ENCODE data around the gene NXF3.

The NXF3 gene

GRCh38 chrX:103101299-103102042 is 8.5 kb upstream of the NXF3 start:
- DNase-seq (ENCODE audit: low read depth, low spot score), result peak; percentile 48
- Histone ChIP-seq H3K4me3 (peak overlapping the region; percentile 28), H3K9me3 (ENCODE audit: low read depth, low read length) (no peaks in the 10 kb centered on the region), H3K27ac (peak overlapping the region; percentile 90), H3K9ac (ENCODE audit: insufficient read length) (no peak overlapping the region), H3K36me3 (ENCODE audit: insufficient read depth, low read length) (no peaks in the 10 kb centered on the region)
- TF ChIP-seq FOXP2 (optimal IDR thresholded peaks at IDR 0.05; ENCODE audit: control extremely low read depth, extremely low read length, insufficient read depth) (no peak), POLR2AphosphoS5 (IDR thresholded peaks at IDR 0.05; ENCODE audit: borderline replicate concordance, low read depth, low read length) (no peak), EZH2 (IDR thresholded peaks at IDR 0.05) (no peak)

GRCh38 chrX:103100484-103100883 is 7.5 kb upstream of the NXF3 start:
- Histone ChIP-seq H3K4me3 (peak overlapping the region; percentile 52; the same call in 1 of the 2 replicates), H3K27ac (peak overlapping the region; percentile 90), H3K36me3 (ENCODE audit: insufficient read depth, low read length) (no peaks in the 10 kb centered on the region), H3K9me3 (ENCODE audit: low read depth, low read length) (no peaks in the 10 kb centered on the region), H3K9ac (ENCODE audit: insufficient read length) (no peak overlapping the region)
- no peak for TF ChIP-seq FOXP2 (optimal IDR thresholded peaks at IDR 0.05; ENCODE audit: control extremely low read depth, extremely low read length, insufficient read depth)
- TF ChIP-seq EZH2 (IDR thresholded peaks at IDR 0.05), result no peak
- TF ChIP-seq POLR2AphosphoS5 (IDR thresholded peaks at IDR 0.05; ENCODE audit: borderline replicate concordance, low read depth, low read length), result no peak
- no peak for DNase-seq (ENCODE audit: low read depth, low spot score)

- no peak for DNase-seq (ENCODE audit: low read depth, low spot score)
- H3K4me3 ChIP-seq, result peak overlapping the region; percentile 52
- peak overlapping the region; percentile 11 for H3K9ac ChIP-seq (ENCODE audit: insufficient read length)
- no peaks in the 10 kb centered on the region for H3K36me3 ChIP-seq (ENCODE audit: insufficient read depth, low read length)
- H3K27ac ChIP-seq, result peak overlapping the region; percentile 90
- no peaks in the 10 kb centered on the region for H3K9me3 ChIP-seq (ENCODE audit: low read depth, low read length)
- TF ChIP-seq FOXP2 (optimal IDR thresholded peaks at IDR 0.05; ENCODE audit: control extremely low read depth, extremely low read length, insufficient read depth) (no peak), POLR2AphosphoS5 (IDR thresholded peaks at IDR 0.05; ENCODE audit: borderline replicate concordance, low read depth, low read length) (no peak), EZH2 (IDR thresholded peaks at IDR 0.05) (no peak)
Measured at GRCh38 chrX:103099691-103100090, 6.7 kb upstream of the NXF3 start.

- H3K9me3 ChIP-seq (ENCODE audit: low read depth, low read length), result no peaks in the 10 kb centered on the region
- TF ChIP-seq EZH2 (IDR thresholded peaks at IDR 0.05), result no peak
- TF ChIP-seq FOXP2 (optimal IDR thresholded peaks at IDR 0.05; ENCODE audit: control extremely low read depth, extremely low read length, insufficient read depth), result no peak
- TF ChIP-seq POLR2AphosphoS5 (IDR thresholded peaks at IDR 0.05; ENCODE audit: borderline replicate concordance, low read depth, low read length), result no peak
- H3K27ac ChIP-seq, result no peak overlapping the region
- DNase-seq (ENCODE audit: low read depth, low spot score), result no peak
- H3K4me3 ChIP-seq, result no peak overlapping the region
- H3K36me3 ChIP-seq (ENCODE audit: insufficient read depth, low read length), result no peaks in the 10 kb centered on the region
- H3K9ac ChIP-seq (ENCODE audit: insufficient read length), result no peak overlapping the region
Measured at GRCh38 chrX:103098488-103098887, 5.5 kb upstream of the NXF3 start.

- no peaks in the 10 kb centered on the region for H3K36me3 ChIP-seq (ENCODE audit: insufficient read depth, low read length)
- H3K9me3 ChIP-seq (ENCODE audit: low read depth, low read length), result no peaks in the 10 kb centered on the region
- H3K9ac ChIP-seq (ENCODE audit: insufficient read length), result no peak overlapping the region
- no peak overlapping the region for H3K4me3 ChIP-seq
- H3K27ac ChIP-seq, result no peak overlapping the region
- TF ChIP-seq FOXP2 (optimal IDR thresholded peaks at IDR 0.05; ENCODE audit: control extremely low read depth, extremely low read length, insufficient read depth), result no peak
- no peak for TF ChIP-seq EZH2 (IDR thresholded peaks at IDR 0.05)
- TF ChIP-seq POLR2AphosphoS5 (IDR thresholded peaks at IDR 0.05; ENCODE audit: borderline replicate concordance, low read depth, low read length), result no peak
- no peak for DNase-seq (ENCODE audit: low read depth, low spot score)
Measured at GRCh38 chrX:103081051-103081450, 11.9 kb downstream of the NXF3 start.

GRCh38 chrX:103073467-103073866 is 19.5 kb downstream of the NXF3 start:
- Histone ChIP-seq H3K4me3 (no peak overlapping the region), H3K27ac (no peak overlapping the region), H3K36me3 (ENCODE audit: insufficient read depth, low read length) (no peaks in the 10 kb centered on the region), H3K9me3 (ENCODE audit: low read depth, low read length) (no peaks in the 10 kb centered on the region), H3K9ac (ENCODE audit: insufficient read length) (no peak overlapping the region)
- no peak for TF ChIP-seq POLR2AphosphoS5 (IDR thresholded peaks at IDR 0.05; ENCODE audit: borderline replicate concordance, low read depth, low read length)
- no peak for TF ChIP-seq EZH2 (IDR thresholded peaks at IDR 0.05)
- no peak for TF ChIP-seq FOXP2 (optimal IDR thresholded peaks at IDR 0.05; ENCODE audit: control extremely low read depth, extremely low read length, insufficient read depth)
- DNase-seq (ENCODE audit: low read depth, low spot score), result no peak

GRCh38 chrX:103066606-103067005 is 26.3 kb downstream of the NXF3 start:
- H3K36me3 ChIP-seq (ENCODE audit: insufficient read depth, low read length), result no peaks in the 10 kb centered on the region
- DNase-seq (ENCODE audit: low read depth, low spot score), result no peak
- H3K9ac ChIP-seq (ENCODE audit: insufficient read length), result no peak overlapping the region
- H3K27ac ChIP-seq, result no peak overlapping the region
- no peak overlapping the region for H3K4me3 ChIP-seq
- no peak for TF ChIP-seq FOXP2 (optimal IDR thresholded peaks at IDR 0.05; ENCODE audit: control extremely low read depth, extremely low read length, insufficient read depth)
- TF ChIP-seq POLR2AphosphoS5 (IDR thresholded peaks at IDR 0.05; ENCODE audit: borderline replicate concordance, low read depth, low read length), result no peak
- TF ChIP-seq EZH2 (IDR thresholded peaks at IDR 0.05), result no peak
- H3K9me3 ChIP-seq (ENCODE audit: low read depth, low read length), result no peaks in the 10 kb centered on the region

GRCh38 chrX:103063918-103064434 is 29.0 kb downstream of the NXF3 start, which contains the start of gene BEX1:
BEX1 (minus strand) TSS chrX:103064171; CDS start chrX:103063274, 897 bp downstream.
- H3K36me3 ChIP-seq (ENCODE audit: insufficient read depth, low read length), result no peaks in the 10 kb centered on the region
- no peak within 1 kb of the TSS; the same call in 1 of the 2 replicates for H3K4me3 ChIP-seq
- H3K9me3 ChIP-seq (ENCODE audit: low read depth, low read length), result no peaks in the 10 kb centered on the region
- TF ChIP-seq POLR2AphosphoS5 (IDR thresholded peaks at IDR 0.05; ENCODE audit: borderline replicate concordance, low read depth, low read length), result no peak
- DNase-seq (ENCODE audit: low read depth, low spot score), result no peak
- H3K9ac ChIP-seq (ENCODE audit: insufficient read length), result no peak within 1 kb of the TSS
- no peak within 1 kb of the TSS for H3K27ac ChIP-seq
